ENCODE measurements around the gene THRB.

Gene THRB

DNA sequence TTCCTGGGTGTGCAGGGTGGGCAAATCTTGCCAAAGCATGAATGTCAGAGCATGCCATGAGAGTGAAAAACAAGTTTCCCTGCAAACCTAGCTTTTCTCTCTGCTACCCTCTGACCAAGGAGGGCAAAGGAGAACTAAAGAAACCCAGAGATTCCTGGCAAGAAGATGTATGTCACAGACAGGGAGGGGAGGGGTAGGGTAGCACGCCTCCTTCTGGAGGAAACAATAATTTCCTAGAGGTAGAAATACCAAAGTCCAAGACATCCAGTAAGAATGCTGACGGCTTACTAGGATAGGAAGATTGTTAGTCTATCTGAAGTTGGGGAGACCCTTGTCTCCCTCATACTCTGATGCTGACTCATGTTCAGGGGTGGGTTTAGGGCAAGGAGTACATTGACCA is 345.6 kb downstream of the THRB start:
- Histone ChIP-seq H3K27me3 (replicated peaks; ENCODE audit: control insufficient read depth, insufficient read depth, low read length) (no peaks in the 10 kb centered on the region), H3K4me3 (replicated peaks; ENCODE audit: low read depth, low read length) (no peak overlapping the region), H3K36me3 (ENCODE audit: control insufficient read depth, insufficient read depth, low read length) (no peaks in the 10 kb centered on the region)
- TF ChIP-seq, protein P1, sequence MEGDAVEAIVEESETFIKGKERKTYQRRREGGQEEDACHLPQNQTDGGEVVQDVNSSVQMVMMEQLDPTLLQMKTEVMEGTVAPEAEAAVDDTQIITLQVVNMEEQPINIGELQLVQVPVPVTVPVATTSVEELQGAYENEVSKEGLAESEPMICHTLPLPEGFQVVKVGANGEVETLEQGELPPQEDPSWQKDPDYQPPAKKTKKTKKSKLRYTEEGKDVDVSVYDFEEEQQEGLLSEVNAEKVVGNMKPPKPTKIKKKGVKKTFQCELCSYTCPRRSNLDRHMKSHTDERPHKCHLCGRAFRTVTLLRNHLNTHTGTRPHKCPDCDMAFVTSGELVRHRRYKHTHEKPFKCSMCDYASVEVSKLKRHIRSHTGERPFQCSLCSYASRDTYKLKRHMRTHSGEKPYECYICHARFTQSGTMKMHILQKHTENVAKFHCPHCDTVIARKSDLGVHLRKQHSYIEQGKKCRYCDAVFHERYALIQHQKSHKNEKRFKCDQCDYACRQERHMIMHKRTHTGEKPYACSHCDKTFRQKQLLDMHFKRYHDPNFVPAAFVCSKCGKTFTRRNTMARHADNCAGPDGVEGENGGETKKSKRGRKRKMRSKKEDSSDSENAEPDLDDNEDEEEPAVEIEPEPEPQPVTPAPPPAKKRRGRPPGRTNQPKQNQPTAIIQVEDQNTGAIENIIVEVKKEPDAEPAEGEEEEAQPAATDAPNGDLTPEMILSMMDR (IDR thresholded peaks at IDR 0.05; ENCODE audit: insufficient read depth, low read length, poor library complexity, severe bottlenecking) = peak; percentile 42
- no peak for DNase-seq (ENCODE audit: extremely low read depth, insufficient read length)

- TF ChIP-seq, protein P1 (IDR thresholded peaks at IDR 0.05; ENCODE audit: insufficient read depth, low read length, poor library complexity, severe bottlenecking) = no peak
- Histone ChIP-seq H3K36me3 (ENCODE audit: control insufficient read depth, insufficient read depth, low read length) (no peaks in the 10 kb centered on the region), H3K4me3 (replicated peaks; ENCODE audit: low read depth, low read length) (no peak overlapping the region), H3K27me3 (replicated peaks; ENCODE audit: control insufficient read depth, insufficient read depth, low read length) (no peaks in the 10 kb centered on the region)
- no peak for DNase-seq (ENCODE audit: extremely low read depth, insufficient read length)
These were observed 348.4 kb downstream of the THRB start for GRCh38 chr3:24145981-24146822.

DNA sequence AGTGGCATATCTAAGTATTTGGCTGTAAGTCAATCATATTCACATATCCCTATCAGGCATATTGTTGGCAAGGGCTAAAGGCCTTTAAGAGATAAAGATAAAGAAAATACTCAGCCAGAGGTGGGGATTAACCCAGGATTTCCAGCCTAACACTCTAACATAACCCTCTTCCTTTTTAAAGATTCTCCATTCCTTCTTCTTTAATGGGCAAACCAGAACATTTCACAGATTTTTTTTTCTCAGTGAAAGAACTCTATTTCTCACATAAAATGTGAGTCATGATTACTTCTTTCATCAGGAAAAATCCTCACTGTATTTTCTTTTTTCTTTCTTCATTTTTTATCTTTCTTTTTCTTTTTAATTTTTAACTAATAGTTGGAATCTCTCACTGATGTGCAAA is 349.2 kb downstream of the THRB start:
- H3K4me3 ChIP-seq (replicated peaks; ENCODE audit: low read depth, low read length) = no peak overlapping the region
- TF ChIP-seq, protein P1 (IDR thresholded peaks at IDR 0.05; ENCODE audit: insufficient read depth, low read length, poor library complexity, severe bottlenecking) = no peak
- no peak for DNase-seq (ENCODE audit: extremely low read depth, insufficient read length)
- no peaks in the 10 kb centered on the region for H3K36me3 ChIP-seq (ENCODE audit: control insufficient read depth, insufficient read depth, low read length)
- H3K27me3 ChIP-seq (replicated peaks; ENCODE audit: control insufficient read depth, insufficient read depth, low read length) = no peaks in the 10 kb centered on the region

GRCh38 chr3:24142127-24142526 is 352.5 kb downstream of the THRB start:
- TF ChIP-seq, protein P1 (IDR thresholded peaks at IDR 0.05; ENCODE audit: insufficient read depth, low read length, poor library complexity, severe bottlenecking) = no peak
- no peaks in the 10 kb centered on the region; the same call in 1 of the 2 replicates for H3K27me3 ChIP-seq (replicated peaks; ENCODE audit: control insufficient read depth, insufficient read depth, low read length)
- no peak for DNase-seq (ENCODE audit: extremely low read depth, insufficient read length)
- H3K4me3 ChIP-seq (replicated peaks; ENCODE audit: low read depth, low read length) = no peak overlapping the region
- no peaks in the 10 kb centered on the region for H3K36me3 ChIP-seq (ENCODE audit: control insufficient read depth, insufficient read depth, low read length)

GRCh38 chr3:24141548-24141947 is 353.1 kb downstream of the THRB start:
- Histone ChIP-seq H3K27me3 (replicated peaks; ENCODE audit: control insufficient read depth, insufficient read depth, low read length) (no peaks in the 10 kb centered on the region; the same call in 1 of the 2 replicates), H3K36me3 (ENCODE audit: control insufficient read depth, insufficient read depth, low read length) (no peaks in the 10 kb centered on the region), H3K4me3 (replicated peaks; ENCODE audit: low read depth, low read length) (no peak overlapping the region)
- TF ChIP-seq, protein P1 (IDR thresholded peaks at IDR 0.05; ENCODE audit: insufficient read depth, low read length, poor library complexity, severe bottlenecking) = no peak
- DNase-seq (ENCODE audit: extremely low read depth, insufficient read length) = no peak

Measured in GM06990 (cell line).